Body of pancreas (tissue), 4 donors: ENCODE results near the gene S100A12.

Source experiments
- POLR2A ChIP-seq, 3 donors: fragments of 450-650 bp; IDR thresholded peaks; one replicate each; pipeline ENCODE4 v1.6.1; 2016; ENCODE audit warnings: antibody characterized with exemption in 3 of 3, mild to moderate bottlenecking in 2 of 3
- TF ChIP-seq, protein P1 (sequence below), 7 experiments: fragments of 450-650 bp in 4 of 7; fragments of 200-600 bp in 3 of 7; sonication (generic) in 3 of 7; IDR thresholded peaks; one replicate each; pipeline ENCODE4 v1.5.1; 2016 to 2019; ENCODE audit warnings: antibody characterized with exemption in 7 of 7

DNA sequence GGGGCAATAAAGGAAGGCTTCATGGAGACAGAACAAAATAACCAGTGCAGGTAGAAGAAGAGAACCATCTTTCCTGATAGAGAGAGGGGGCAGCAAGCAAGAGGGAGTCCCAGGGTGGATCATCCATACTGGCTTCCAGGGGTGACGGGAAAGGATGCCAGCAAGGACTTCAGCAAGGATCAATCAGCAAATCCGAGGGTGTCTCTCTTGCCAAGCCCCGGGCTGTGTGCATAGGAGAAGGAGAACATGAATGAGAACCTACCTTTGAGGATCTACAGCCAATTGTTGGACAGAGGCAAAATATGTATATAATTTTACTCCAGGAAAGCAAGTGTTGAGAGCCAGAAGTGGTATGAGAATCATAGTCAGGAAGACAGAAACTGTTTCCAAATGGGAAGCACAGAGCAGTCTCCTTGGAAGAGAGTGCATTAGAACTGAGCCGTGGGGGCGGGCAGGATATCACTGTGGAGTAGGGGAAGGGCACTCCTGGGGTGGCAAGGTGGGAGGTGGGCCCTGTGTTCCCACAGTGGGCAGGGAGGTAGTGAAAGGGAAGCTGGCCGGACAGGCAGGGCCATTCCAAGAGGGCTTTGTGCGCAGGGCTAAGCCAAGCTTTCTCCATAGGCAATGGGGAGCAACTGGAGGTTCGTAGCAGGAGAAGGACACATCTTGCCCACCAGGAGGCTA lies 18.9 kb downstream of the S100A12 start:
- TF ChIP-seq, protein P1, sequence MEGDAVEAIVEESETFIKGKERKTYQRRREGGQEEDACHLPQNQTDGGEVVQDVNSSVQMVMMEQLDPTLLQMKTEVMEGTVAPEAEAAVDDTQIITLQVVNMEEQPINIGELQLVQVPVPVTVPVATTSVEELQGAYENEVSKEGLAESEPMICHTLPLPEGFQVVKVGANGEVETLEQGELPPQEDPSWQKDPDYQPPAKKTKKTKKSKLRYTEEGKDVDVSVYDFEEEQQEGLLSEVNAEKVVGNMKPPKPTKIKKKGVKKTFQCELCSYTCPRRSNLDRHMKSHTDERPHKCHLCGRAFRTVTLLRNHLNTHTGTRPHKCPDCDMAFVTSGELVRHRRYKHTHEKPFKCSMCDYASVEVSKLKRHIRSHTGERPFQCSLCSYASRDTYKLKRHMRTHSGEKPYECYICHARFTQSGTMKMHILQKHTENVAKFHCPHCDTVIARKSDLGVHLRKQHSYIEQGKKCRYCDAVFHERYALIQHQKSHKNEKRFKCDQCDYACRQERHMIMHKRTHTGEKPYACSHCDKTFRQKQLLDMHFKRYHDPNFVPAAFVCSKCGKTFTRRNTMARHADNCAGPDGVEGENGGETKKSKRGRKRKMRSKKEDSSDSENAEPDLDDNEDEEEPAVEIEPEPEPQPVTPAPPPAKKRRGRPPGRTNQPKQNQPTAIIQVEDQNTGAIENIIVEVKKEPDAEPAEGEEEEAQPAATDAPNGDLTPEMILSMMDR (IDR thresholded peaks at IDR 0.05) = no peak
- no peak for TF ChIP-seq POLR2A (IDR thresholded peaks at IDR 0.05)
